HG03342 (cell line): Measurements from ENCODE around the gene TEX264.
A peak's percentile ranks its signal among the peaks of the same experiment; 100 is the strongest.
"Not testable (repeated sequence)": the region's sequence is repeated elsewhere in the genome, so short reads cannot be mapped to it uniquely, and the experiment has no call there.

ENCODE experiments used
- ATAC-seq: cut with Tn5 transposase; IDR thresholded peaks from one replicate; pipeline ENCODE4 v1.9.1; 2021; ENCODE audit warnings: mild to moderate bottlenecking, moderate library complexity; ENCODE audit not compliant: unreplicated experiment

TEX264 gene, protein sequence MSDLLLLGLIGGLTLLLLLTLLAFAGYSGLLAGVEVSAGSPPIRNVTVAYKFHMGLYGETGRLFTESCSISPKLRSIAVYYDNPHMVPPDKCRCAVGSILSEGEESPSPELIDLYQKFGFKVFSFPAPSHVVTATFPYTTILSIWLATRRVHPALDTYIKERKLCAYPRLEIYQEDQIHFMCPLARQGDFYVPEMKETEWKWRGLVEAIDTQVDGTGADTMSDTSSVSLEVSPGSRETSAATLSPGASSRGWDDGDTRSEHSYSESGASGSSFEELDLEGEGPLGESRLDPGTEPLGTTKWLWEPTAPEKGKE

DNA sequence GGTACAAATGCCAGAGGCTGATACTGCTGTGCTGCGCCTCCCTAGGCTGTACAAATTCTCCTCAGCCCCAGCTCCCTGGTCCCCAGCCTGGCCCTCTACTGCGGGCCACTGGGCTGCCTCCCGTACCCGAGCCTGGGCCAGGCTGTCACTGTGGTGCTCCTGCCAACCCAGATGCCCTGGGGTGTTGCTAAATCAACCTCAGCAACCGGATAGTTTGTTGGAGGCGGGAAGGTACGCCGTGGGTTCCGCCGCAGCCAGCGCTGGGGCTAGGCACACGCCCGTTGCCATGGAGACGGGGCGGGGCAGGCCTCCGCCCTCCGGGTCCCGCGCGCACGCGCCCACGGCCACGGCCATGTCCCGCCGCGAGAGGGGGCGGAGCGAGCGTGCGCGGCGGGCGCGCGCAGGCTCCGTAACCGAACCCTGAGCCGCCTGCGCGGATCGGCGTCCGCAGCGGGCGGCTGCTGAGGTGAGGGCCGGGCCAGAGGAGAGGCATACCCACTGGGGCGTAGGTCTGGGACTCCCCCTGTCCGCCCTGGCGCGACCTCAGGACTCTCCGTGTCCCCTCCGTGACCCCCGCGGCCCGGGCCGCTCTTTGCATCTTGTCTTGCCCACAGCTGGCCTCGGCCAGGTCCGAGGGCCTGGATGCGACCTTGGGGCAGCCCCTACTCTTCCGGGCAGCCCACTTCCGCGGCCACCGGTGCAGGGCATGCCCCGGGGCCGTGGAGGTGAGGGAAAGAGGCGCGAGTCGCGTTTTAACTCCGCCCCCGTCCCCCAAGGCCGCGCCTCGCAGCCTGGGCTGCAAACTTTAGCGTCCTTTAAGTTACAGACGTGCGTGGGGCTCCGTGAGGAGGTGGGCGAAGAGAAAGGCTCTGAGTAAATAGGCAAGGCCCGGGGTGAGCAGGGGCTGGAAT lies at the start of gene TEX264:
Gene TEX264, plus strand, starts transcription at position 430 of the 911 bp plus-strand sequence. CDS start 3,053 bp downstream, outside the sequence.
- ATAC-seq, result peak; percentile 70

DNA sequence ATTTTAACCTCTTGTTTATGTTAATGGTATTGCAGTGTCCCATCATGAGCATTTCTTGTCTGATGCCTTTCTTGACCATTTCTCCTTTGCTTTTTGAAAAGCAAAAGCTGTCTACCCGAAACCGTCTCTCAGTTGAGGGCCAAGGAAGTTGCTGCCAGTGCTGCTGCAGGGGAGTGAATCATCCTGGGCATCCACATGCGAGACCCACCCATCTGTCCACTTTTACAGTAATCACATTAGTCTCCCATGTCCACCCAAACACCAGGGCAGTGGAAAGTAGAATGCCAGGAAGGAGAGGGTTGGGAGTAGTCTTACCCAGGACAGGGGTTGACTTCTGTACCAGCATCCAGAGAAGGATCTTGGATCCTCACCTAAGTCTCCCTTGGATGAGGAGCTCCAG lies 48.6 kb upstream of the TEX264 start:
- ATAC-seq, result no peak

DNA sequence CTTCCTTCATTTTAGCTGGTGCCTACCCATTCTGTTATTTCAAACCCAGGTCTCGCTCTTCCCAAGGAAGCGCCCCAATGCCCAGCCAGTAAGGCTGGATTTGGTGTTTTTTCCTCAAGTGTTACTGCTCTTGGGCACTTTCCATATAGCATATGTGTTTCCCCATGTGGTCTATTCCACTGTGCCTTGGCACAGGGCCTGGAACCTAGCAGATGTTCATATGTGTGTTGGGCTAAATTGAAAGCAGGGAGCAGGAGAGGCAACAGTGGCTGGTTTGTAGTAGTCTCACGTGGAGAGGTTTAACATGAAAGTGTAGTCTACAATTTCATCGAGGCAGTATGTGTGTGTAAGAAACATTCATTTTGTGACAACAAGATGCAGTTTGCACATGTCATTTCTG lies 48.2 kb upstream of the TEX264 start:
- ATAC-seq, result no peak

DNA sequence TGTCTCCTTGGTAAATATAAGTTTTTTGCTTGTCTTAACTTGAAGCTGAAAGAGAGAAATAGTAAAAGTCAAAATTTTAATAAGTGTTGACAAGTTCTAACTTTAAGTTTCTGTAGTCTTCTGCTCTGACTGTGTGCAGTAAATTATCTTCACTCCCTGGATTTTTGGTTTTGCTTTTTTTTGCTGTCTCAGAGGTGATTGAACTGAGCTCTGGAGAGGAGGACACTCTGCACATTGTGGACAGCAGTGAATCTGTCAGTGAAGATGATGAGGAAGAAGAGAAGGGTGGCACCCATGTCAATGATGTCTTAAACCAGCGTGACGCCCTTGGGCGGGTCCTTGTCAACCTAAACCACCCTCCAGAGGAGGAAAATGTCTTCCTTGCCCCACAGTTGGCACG lies 40.5 kb upstream of the TEX264 start:
- ATAC-seq, result no peak

DNA sequence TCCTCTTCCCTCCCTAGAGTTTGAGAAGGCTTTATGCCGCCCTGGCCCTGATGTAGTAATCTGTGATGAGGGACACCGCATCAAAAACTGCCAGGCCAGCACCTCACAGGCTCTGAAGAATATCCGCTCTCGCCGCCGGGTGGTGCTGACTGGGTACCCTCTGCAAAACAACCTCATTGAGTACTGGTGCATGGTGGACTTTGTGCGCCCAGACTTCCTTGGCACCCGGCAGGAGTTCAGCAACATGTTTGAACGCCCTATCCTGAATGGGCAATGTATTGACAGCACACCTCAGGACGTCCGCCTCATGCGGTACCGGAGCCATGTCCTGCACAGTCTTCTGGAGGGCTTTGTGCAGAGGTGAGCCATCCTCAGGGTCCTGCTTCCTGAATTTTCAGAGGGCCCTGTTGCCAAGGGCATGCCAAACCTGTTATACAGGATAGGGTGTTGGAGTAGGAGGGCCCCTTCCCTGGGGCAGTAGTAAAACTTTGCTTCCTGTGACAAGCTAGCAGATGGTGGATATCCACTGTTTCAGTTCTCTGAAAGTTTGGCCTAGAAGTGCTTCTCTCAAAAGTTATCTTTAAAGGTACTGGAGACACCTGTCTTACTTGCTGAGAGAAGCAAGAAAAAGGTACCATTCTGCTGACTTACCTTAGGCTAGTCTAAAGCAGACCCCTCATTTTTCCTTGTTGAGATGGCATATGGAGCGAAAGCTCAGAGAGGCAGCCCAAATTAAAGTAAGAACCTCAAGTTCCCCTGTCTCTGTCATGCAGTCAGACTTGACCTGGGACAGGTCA lies 33.7 kb upstream of the TEX264 start:
- ATAC-seq, result no peak

DNA sequence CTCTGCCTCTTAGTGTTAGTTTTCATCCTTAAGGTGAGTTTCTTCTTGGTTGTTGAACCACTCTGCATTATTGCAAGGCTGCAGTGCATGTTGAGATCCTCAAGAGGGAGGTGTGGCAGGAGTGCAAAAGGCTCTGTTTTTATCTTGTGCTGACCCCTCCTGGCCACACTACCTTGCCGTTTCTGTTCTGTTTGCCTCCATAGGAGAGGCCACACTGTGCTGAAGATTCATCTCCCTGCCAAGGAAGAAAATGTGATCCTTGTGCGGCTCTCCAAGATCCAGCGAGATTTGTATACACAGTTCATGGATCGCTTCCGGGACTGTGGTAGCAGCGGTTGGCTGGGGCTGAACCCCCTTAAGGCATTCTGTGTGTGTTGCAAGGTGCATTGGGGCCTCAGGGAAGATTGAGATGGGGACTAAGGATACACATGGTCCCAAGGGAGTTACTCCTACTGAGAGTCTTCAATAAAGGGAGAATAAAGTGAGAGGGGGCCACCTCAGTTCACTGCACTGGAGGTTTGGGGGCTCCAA lies 33.0 kb upstream of the TEX264 start:
- ATAC-seq, result no peak

DNA sequence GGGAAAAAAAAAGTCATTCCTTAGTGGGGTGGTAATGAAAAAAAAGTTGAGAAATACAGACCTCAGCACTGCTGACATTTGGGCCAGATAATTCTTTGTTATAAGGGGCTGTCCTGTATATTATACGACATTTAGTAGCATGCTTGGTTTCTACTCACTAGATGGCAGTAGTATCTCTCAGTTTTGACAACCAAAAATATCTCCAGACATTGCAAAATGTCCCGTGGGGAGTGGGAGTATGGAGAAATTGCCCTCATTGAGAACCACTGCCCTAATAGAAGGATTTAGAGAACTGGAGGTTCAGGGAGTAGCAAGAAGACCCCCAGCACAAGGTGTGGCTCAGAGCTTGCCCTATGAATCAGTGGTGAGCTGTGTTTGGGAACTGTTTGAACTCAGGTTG lies 28.6 kb upstream of the TEX264 start:
- no peak for ATAC-seq

DNA sequence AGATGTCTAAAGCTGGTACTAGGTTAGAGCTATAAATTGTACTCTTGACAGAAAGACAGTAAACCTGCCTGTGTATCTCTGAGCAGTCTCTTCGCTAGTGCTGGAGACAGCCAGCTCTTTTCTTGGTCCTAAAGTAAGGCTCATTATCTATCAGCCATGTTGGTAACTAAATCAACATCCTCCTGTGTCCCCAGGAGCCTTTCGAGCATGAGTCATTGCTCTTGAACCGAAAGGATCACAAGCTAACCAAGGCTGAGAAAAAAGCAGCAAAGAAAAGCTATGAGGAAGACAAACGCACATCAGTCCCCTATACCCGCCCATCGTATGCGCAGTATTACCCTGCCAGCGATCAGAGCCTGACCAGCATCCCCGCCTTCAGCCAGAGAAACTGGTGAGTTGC lies 25.0 kb upstream of the TEX264 start:
- ATAC-seq, result no peak

DNA sequence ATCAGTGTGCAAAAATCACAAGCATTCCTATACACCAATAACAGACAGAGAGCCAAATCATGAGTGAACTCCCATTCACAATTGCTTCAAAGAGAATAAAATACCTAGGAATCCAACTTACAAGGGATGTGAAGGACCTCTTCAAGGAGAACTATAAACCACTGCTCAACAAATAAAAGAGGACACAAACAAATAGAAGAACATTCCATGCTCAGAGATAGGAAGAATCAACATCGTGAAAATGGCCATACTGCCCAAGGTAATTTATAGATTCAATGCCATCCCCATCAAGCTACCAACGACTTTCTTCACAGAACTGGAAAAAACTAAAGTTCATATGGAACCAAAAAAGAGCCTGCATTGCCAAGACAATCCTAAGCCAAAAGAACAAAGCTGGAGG lies 18.9 kb upstream of the TEX264 start:
- not testable (repeated sequence) for ATAC-seq

DNA sequence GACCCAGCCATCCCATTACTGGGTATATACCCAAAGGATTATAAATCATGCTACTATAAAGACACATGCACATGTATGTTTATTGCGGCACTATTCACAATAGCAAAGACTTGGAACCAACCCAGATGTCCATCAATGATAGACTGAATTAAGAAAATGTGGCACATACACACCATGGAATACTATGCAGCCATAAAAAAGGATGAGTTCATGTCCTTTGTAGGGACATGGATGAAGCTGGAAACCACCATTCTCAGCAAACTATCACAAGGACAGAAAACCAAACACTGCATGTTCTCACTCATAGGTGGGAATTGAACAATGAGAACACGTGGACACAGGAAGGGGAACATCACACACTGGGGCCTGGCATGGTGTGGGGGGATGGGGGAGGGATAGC lies 17.6 kb upstream of the TEX264 start:
- not testable (repeated sequence) for ATAC-seq

DNA sequence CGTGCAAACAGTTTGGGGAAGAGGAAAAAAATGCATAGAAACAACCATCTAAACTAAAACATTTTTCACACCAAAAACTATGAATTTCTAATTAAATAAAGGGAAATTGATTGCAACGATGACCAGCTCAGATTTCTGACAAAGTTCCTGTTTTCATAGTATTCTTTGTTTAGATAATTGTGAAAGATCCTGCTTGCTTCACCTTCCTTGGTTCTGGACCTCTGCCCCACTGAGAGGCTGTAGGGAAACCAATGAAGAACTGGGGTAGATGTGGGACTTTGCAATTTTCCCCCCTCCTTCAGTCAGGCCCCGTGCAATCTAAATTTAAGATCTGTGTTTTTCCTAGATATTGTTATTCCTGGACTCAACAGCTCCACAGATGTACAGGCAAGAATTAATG lies 13.8 kb upstream of the TEX264 start:
- no peak for ATAC-seq

DNA sequence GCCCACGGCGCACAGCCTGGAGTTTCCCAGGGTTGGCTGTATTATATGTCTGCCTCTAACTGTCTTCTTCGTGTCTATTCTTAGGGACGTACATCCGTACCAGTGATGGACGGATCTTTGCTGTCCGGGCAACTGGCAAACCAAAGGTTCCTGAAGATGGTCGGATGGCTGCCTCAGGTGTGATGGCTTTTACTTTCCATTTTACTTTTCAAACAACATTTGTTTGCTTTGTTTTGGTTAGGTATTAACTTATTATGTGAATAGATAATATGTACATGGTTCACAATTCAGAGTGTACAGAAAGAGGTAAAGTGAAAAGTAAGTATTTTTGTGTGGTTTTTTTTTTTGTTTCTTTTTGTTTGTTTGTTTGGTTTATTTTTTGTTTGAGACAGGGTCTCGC lies 11.1 kb upstream of the TEX264 start:
- ATAC-seq, result no peak

DNA sequence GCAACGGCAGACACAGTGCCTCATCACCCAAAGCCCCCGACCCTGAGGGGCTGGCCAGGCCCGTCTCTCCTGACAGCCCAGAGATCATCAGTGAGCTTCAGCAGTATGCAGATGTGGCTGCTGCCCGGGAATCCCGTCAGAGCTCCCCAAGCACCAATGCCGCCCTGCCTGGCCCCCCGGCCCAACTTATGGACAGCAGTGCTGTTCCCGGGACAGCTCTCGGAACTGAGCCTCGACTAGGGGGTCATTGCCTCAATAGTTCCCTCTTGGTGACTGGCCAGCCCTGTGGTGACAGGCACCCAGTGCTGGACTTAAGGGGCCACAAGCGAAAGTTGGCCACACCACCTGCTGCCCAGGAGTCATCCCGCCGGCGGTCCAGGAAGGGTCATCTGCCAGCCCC lies 8.6 kb upstream of the TEX264 start:
- no peak for ATAC-seq

DNA sequence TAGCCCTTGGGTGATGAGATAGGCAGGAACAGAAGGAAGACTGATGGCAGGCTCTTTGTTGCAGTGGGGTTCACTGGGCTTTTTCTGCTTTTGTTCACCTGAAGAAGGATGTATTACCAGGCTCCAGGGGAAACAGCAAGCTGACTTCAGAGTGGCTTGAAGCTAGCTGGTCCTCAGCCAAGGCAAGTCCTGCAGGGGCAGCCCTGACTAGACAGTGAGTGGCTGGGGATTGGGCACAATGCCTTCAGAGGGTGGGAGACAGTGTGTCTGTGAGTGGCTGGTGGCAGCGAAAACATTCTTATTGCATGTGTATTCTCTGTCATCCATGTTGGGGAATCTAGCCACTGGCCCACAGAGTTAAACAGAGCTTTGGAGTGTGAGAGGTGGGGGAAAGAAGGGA lies 2.3 kb upstream of the TEX264 start:
- ATAC-seq, result no peak

DNA sequence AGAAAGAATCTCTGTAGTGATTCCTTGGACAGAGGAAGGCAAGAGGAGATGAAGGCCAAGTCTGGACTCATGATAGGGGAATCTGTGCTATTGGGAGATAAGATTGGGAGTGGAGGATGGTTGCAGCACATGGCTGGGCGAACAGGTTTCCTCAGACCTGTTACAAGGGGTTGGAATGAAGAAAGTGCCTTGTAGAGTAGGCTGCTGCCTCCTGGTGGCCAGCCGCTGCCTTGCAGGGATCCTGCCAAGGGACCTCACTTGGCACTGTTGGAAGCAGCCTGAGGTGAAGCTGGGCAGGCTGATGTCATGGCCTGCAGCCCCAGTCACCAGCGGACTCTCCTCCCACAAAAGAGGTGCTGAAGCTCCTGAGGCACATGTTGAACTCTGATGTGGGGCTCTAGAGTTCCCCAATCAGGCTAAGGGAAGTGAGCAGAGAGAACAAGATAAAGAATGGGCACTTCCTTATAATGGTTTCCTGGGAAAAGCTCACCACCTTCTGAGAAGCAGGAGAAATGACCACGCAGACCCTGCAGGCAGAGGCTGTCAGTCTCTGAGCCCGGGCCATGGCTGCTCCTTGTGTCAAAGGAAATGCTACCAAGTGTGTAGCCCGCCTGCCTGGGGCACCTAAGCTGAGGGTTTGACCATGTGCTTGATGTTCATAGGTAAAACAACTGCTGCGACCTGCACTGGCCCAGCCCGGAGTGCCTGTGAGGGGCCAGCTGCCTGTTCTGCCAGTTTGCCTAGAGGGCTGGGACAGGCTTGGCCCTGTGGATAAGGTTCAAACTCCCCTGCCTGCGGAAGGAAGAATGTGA lies 1.6 kb upstream of the TEX264 start:
- peak; percentile 29 for ATAC-seq

DNA sequence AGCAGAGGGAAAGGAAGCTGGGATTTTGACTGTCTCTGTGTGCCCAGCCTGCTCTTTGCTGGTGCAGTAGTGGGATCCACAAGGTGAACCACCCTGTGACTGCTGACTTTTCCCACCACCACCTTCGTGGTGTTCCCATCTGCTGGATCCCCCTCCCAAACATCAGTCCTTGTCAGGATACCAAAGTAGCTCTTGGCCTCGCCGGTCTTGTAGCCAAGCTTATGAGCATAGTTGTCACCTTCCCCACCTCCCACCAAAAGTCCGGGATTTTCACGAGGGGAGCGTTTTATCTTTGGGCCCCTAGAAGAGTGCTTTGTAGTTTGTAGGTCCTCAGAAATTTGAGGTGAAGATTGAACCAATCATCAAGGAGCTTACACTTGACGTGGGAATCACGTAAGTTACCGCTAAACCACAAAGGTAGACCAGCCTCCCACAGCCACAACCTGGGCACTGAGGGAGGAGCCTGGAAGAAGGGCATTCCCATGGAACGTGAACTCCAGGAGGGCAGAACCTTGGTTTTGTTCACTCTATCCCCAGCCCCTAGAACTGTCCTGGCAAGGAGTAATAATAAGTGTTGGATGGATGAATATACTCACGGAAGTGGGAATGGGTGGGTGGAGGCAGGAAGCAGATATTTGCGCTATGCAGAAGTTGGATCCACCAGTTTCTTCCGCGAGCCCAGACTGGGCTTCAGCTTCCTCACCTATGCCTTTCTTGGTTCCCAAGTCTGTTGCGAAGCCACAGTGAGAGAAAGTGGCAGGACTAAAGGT lies 814 bp upstream of the TEX264 start:
- no peak for ATAC-seq

DNA sequence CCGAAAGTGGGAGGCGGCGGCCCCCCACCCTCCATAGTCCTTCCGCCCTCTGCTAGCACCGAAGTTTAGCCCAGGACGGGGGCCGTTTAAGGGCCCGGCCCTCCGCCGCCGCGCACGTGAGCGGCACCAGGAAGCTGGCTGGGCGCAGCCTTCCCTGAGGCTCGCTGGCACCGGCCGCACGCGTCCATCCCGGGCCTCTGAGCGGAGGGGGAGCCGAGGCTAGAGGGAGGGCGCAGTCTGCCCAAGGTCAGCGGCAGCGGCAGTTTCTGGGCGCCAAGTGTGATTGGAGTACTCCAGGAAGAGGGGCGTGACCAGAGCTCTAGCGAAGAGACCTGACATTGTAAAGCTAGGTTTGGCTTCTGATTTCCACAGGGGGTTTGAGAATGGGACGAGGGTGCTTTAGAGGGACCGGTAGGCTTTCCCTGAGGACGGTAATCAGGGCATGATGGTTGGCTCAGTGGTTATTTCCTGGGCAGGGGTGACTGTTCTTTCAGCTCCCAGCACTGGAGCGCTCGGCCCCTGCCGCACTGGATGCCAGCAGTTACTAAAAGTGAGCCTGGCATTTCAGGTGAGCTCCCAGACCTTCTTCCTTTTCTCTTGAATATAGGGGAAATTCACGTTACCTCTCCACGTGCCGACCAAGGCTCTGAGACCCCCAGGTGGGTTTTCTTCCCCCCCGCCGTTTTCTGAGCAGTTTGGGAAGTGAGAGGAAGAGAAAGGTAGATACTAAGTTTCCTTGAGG lies 853 bp downstream of the TEX264 start:
- peak; percentile 26 for ATAC-seq

DNA sequence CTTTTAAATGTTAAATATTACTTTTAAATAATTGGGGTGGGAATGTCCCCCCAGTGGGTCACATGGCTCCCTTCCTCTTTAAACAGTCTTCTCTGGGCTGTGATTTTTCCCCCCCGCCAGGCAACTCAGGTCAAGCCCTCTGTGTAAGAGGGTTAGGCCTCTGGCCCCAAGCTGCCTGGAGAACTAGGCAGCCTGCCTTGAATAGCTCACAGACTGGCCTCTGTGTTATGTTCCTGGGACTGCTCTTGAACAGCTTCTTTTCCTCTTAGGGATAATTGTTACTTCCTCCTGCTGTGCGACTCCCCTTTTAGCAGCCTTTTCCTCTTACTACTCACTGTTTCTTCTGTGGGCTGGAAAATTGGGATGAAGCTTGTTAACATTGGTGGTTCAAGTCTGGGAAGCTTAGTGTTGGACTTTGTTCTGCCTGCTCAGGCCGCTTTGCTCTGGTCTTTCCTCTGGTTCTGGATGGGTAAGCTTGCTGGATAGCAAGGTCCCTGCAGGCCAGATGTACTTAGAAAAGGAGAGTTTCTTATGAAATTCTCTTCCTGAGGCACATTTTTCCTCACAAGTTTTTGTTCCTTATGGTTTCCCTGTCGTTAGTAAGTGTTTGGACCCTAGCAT lies 2.2 kb downstream of the TEX264 start:
- ATAC-seq, result no peak
